ENCODE data around the gene CAMSAP1. TPM values are rescaled to one million over a fixed set of nuclear protein-coding genes. Genes with fewer than 3 reads are reported as not detected.

CAMSAP1 gene
- total RNA-seq, 1 donor from 2014 or later: 34.8 TPM

GRCh38 chr9:135874859-135875258, 32.5 kb downstream of the CAMSAP1 start:
- H3K27me3 ChIP-seq (ENCODE audit: insufficient read depth, low read length): no peaks in the 10 kb centered on the region
- peaks cover 3% of the 10 kb centered on the region for H3K36me3 Mint-ChIP-seq (ENCODE audit: low read depth, unreplicated experiment)
- H3K4me3 ChIP-seq (ENCODE audit: insufficient read depth, low read depth, low read length): no peak overlapping the region
- no peak for TF ChIP-seq EZH2 (IDR thresholded peaks at IDR 0.05; ENCODE audit: insufficient read depth, low read length)
- no peak for TF ChIP-seq CTCF (IDR thresholded peaks at IDR 0.05; ENCODE audit: insufficient read depth, low read depth, low read length)
- no peak overlapping the region for H3K9ac ChIP-seq (ENCODE audit: low read length)
- no peaks in the 10 kb centered on the region for H3K4me1 ChIP-seq (ENCODE audit: insufficient read depth, low read length)
- FAIRE-seq (no peak), DNase-seq (ENCODE audit: low read depth) (no peak)
- no peak overlapping the region for H3K4me3 Mint-ChIP-seq (ENCODE audit: unreplicated experiment)
- H3K27ac Mint-ChIP-seq (ENCODE audit: unreplicated experiment): no peak overlapping the region
- H2AFZ ChIP-seq (ENCODE audit: low read depth, low read length): no peak overlapping the region
- H3K9me3 Mint-ChIP-seq (ENCODE audit: unreplicated experiment): peaks cover 2% of the 10 kb centered on the region
- H3K36me3 ChIP-seq (ENCODE audit: insufficient read depth, low read length): no peaks in the 10 kb centered on the region
- H3K9me3 ChIP-seq (ENCODE audit: insufficient read depth, low read depth, low read length): no peaks in the 10 kb centered on the region
- peaks cover 19% of the 10 kb centered on the region for H3K4me1 Mint-ChIP-seq (ENCODE audit: low read depth, unreplicated experiment)
- H3K79me2 ChIP-seq (ENCODE audit: insufficient read depth, low read length): peaks cover 99% of the 10 kb centered on the region
- no peak overlapping the region for H3K27ac ChIP-seq (ENCODE audit: low read depth, low read length)
- H3K27me3 Mint-ChIP-seq (ENCODE audit: low read depth, unreplicated experiment): no peaks in the 10 kb centered on the region
- H4K20me1 ChIP-seq (ENCODE audit: insufficient read depth, low read length): peaks cover 91% of the 10 kb centered on the region
- no peak overlapping the region for H3K4me2 ChIP-seq (ENCODE audit: low read length)

GRCh38 chr9:135869909-135870308, 37.4 kb downstream of the CAMSAP1 start:
- Histone ChIP-seq H3K27me3 (ENCODE audit: insufficient read depth, low read length) (no peaks in the 10 kb centered on the region), H3K4me2 (ENCODE audit: low read length) (no peak overlapping the region), H3K9ac (ENCODE audit: low read length) (no peak overlapping the region), H3K4me1 (ENCODE audit: insufficient read depth, low read length) (peaks cover 8% of the 10 kb centered on the region), H3K36me3 (ENCODE audit: insufficient read depth, low read length) (no peaks in the 10 kb centered on the region), H4K20me1 (ENCODE audit: insufficient read depth, low read length) (peaks cover 90% of the 10 kb centered on the region), H3K79me2 (ENCODE audit: insufficient read depth, low read length) (peaks cover 92% of the 10 kb centered on the region), H3K27ac (ENCODE audit: low read depth, low read length) (no peak overlapping the region), H3K9me3 (ENCODE audit: insufficient read depth, low read depth, low read length) (no peaks in the 10 kb centered on the region), H3K4me3 (ENCODE audit: insufficient read depth, low read depth, low read length) (no peak overlapping the region), H2AFZ (ENCODE audit: low read depth, low read length) (no peak overlapping the region)
- no peak overlapping the region for H3K4me3 Mint-ChIP-seq (ENCODE audit: unreplicated experiment)
- no peaks in the 10 kb centered on the region for H3K9me3 Mint-ChIP-seq (ENCODE audit: unreplicated experiment)
- peaks cover 2% of the 10 kb centered on the region for H3K36me3 Mint-ChIP-seq (ENCODE audit: low read depth, unreplicated experiment)
- no peak overlapping the region for H3K27ac Mint-ChIP-seq (ENCODE audit: unreplicated experiment)
- TF ChIP-seq EZH2 (IDR thresholded peaks at IDR 0.05; ENCODE audit: insufficient read depth, low read length) (no peak), CTCF (IDR thresholded peaks at IDR 0.05; ENCODE audit: insufficient read depth, low read depth, low read length) (no peak)
- FAIRE-seq (no peak), DNase-seq (ENCODE audit: low read depth) (no peak)
- peaks cover 9% of the 10 kb centered on the region for H3K4me1 Mint-ChIP-seq (ENCODE audit: low read depth, unreplicated experiment)
- no peaks in the 10 kb centered on the region for H3K27me3 Mint-ChIP-seq (ENCODE audit: low read depth, unreplicated experiment)

- no peak overlapping the region for H3K4me3 ChIP-seq (ENCODE audit: insufficient read depth, low read depth, low read length)
- H3K79me2 ChIP-seq (ENCODE audit: insufficient read depth, low read length): peaks cover 86% of the 10 kb centered on the region
- H3K4me1 ChIP-seq (ENCODE audit: insufficient read depth, low read length): peaks cover 8% of the 10 kb centered on the region
- no peaks in the 10 kb centered on the region for H3K9me3 Mint-ChIP-seq (ENCODE audit: unreplicated experiment)
- DNase-seq (ENCODE audit: low read depth) (peak; percentile 55), FAIRE-seq (no peak)
- H3K27ac Mint-ChIP-seq (ENCODE audit: unreplicated experiment): peak overlapping the region; percentile 31
- H3K4me3 Mint-ChIP-seq (ENCODE audit: unreplicated experiment): peak overlapping the region; percentile 17
- no peak overlapping the region for H2AFZ ChIP-seq (ENCODE audit: low read depth, low read length)
- H3K27me3 Mint-ChIP-seq (ENCODE audit: low read depth, unreplicated experiment): no peaks in the 10 kb centered on the region
- H3K4me2 ChIP-seq (ENCODE audit: low read length): no peak overlapping the region
- H3K36me3 Mint-ChIP-seq (ENCODE audit: low read depth, unreplicated experiment): peaks cover 4% of the 10 kb centered on the region
- no peaks in the 10 kb centered on the region for H3K9me3 ChIP-seq (ENCODE audit: insufficient read depth, low read depth, low read length)
- peaks cover 19% of the 10 kb centered on the region for H3K4me1 Mint-ChIP-seq (ENCODE audit: low read depth, unreplicated experiment)
- no peaks in the 10 kb centered on the region for H3K36me3 ChIP-seq (ENCODE audit: insufficient read depth, low read length)
- H4K20me1 ChIP-seq (ENCODE audit: insufficient read depth, low read length): peaks cover 94% of the 10 kb centered on the region
- H3K27me3 ChIP-seq (ENCODE audit: insufficient read depth, low read length): no peaks in the 10 kb centered on the region
- no peak for TF ChIP-seq EZH2 (IDR thresholded peaks at IDR 0.05; ENCODE audit: insufficient read depth, low read length)
- TF ChIP-seq CTCF (IDR thresholded peaks at IDR 0.05; ENCODE audit: insufficient read depth, low read depth, low read length): no peak
- no peak overlapping the region for H3K27ac ChIP-seq (ENCODE audit: low read depth, low read length)
- H3K9ac ChIP-seq (ENCODE audit: low read length): no peak overlapping the region
Measured at GRCh38 chr9:135865531-135865930, 41.8 kb downstream of the CAMSAP1 start.
